ENCODE measurements around the gene CCDC57. TPM values are rescaled to one million over a fixed set of nuclear protein-coding genes. Genes with fewer than 3 reads are reported as not detected.

Gene CCDC57
- total RNA-seq, 3 donors from 2014 or later, result 48.9 to 64.6 (median 60.5) TPM

GRCh38 chr17:82121660-82122629 lies 90.7 kb downstream of the CCDC57 start:
- Mint-ChIP-seq H3K4me3 (no peak overlapping the region), H3K27me3 (ENCODE audit: low read depth) (no peaks in the 10 kb centered on the region), H3K36me3 (ENCODE audit: insufficient read depth) (peaks cover 9% of the 10 kb centered on the region), H3K4me1 (ENCODE audit: low read depth) (peaks cover 61% of the 10 kb centered on the region), H3K9me3 (no peaks in the 10 kb centered on the region)
- ATAC-seq (no peak), DNase-seq (no peak)

GRCh38 chr17:82121246-82121645 lies 91.4 kb downstream of the CCDC57 start:
- Mint-ChIP-seq H3K27me3 (ENCODE audit: low read depth) (no peaks in the 10 kb centered on the region), H3K4me1 (ENCODE audit: low read depth) (peaks cover 54% of the 10 kb centered on the region), H3K9me3 (no peaks in the 10 kb centered on the region), H3K36me3 (ENCODE audit: insufficient read depth) (peaks cover 9% of the 10 kb centered on the region), H3K4me3 (no peak overlapping the region)
- ATAC-seq, result no peak
- no peak for DNase-seq

GRCh38 chr17:82120148-82120547 lies 92.5 kb downstream of the CCDC57 start:
- no peak for DNase-seq
- peak; percentile 91 to 92 for ATAC-seq
- Mint-ChIP-seq H3K9me3 (no peaks in the 10 kb centered on the region), H3K4me3 (no peak overlapping the region), H3K36me3 (ENCODE audit: insufficient read depth) (peaks cover 9% of the 10 kb centered on the region), H3K4me1 (ENCODE audit: low read depth) (peaks cover 46% of the 10 kb centered on the region), H3K27me3 (ENCODE audit: low read depth) (no peaks in the 10 kb centered on the region)

- Mint-ChIP-seq H3K4me3 (no peak overlapping the region), H3K9me3 (no peaks in the 10 kb centered on the region), H3K36me3 (ENCODE audit: insufficient read depth) (peaks cover 7% of the 10 kb centered on the region), H3K27me3 (ENCODE audit: low read depth) (no peaks in the 10 kb centered on the region), H3K4me1 (ENCODE audit: low read depth) (peaks cover 35% of the 10 kb centered on the region)
- no peak for ATAC-seq
- DNase-seq, result no peak
These were observed 93.7 kb downstream of the CCDC57 start for GRCh38 chr17:82118815-82119380.

- H3K36me3 Mint-ChIP-seq (ENCODE audit: insufficient read depth), result peaks cover 9% of the 10 kb centered on the region
- no peak overlapping the region for H3K4me3 Mint-ChIP-seq
- no peaks in the 10 kb centered on the region for H3K9me3 Mint-ChIP-seq
- peaks cover 29% of the 10 kb centered on the region for H3K4me1 Mint-ChIP-seq (ENCODE audit: low read depth)
- DNase-seq (no peak), ATAC-seq (no peak)
- H3K27me3 Mint-ChIP-seq (ENCODE audit: low read depth), result no peaks in the 10 kb centered on the region
These were observed 94.4 kb downstream of the CCDC57 start for GRCh38 chr17:82118168-82118814.

- DNase-seq (no peak), ATAC-seq (no peak)
- Mint-ChIP-seq H3K27me3 (ENCODE audit: low read depth) (no peaks in the 10 kb centered on the region), H3K4me1 (ENCODE audit: low read depth) (peaks cover 23% of the 10 kb centered on the region), H3K4me3 (no peak overlapping the region), H3K36me3 (ENCODE audit: insufficient read depth) (peaks cover 6% of the 10 kb centered on the region), H3K9me3 (no peaks in the 10 kb centered on the region)
These were observed 95.2 kb downstream of the CCDC57 start for GRCh38 chr17:82117139-82118090.

- DNase-seq, result no peak
- H3K4me1 Mint-ChIP-seq (ENCODE audit: low read depth), result peaks cover 12% of the 10 kb centered on the region
- no peaks in the 10 kb centered on the region for H3K27me3 Mint-ChIP-seq (ENCODE audit: low read depth)
- H3K4me3 Mint-ChIP-seq, result no peak overlapping the region
- ATAC-seq, result no peak
- H3K36me3 Mint-ChIP-seq (ENCODE audit: insufficient read depth), result peaks cover 8% of the 10 kb centered on the region
- H3K9me3 Mint-ChIP-seq, result no peaks in the 10 kb centered on the region
These were observed 96.4 kb downstream of the CCDC57 start for GRCh38 chr17:82116246-82116645.

GRCh38 chr17:82114872-82115271 lies 97.8 kb downstream of the CCDC57 start:
- Mint-ChIP-seq H3K27me3 (ENCODE audit: low read depth) (no peaks in the 10 kb centered on the region), H3K4me1 (ENCODE audit: low read depth) (peaks cover 6% of the 10 kb centered on the region), H3K4me3 (no peak overlapping the region), H3K36me3 (ENCODE audit: insufficient read depth) (peaks cover 8% of the 10 kb centered on the region), H3K9me3 (no peaks in the 10 kb centered on the region)
- DNase-seq, result no peak
- ATAC-seq, result no peak

GRCh38 chr17:82114447-82114846 lies 98.2 kb downstream of the CCDC57 start:
- Mint-ChIP-seq H3K27me3 (ENCODE audit: low read depth) (no peaks in the 10 kb centered on the region), H3K36me3 (ENCODE audit: insufficient read depth) (peaks cover 8% of the 10 kb centered on the region), H3K4me3 (no peak overlapping the region), H3K9me3 (no peaks in the 10 kb centered on the region), H3K4me1 (ENCODE audit: low read depth) (peaks cover 2% of the 10 kb centered on the region)
- ATAC-seq (no peak), DNase-seq (no peak)

- no peaks in the 10 kb centered on the region for H3K27me3 Mint-ChIP-seq (ENCODE audit: low read depth)
- DNase-seq (no peak), ATAC-seq (no peak)
- peaks cover 8% of the 10 kb centered on the region for H3K36me3 Mint-ChIP-seq (ENCODE audit: insufficient read depth)
- no peak overlapping the region for H3K4me3 Mint-ChIP-seq
- H3K9me3 Mint-ChIP-seq, result no peaks in the 10 kb centered on the region
- H3K4me1 Mint-ChIP-seq (ENCODE audit: low read depth), result peaks cover under 1% of the 10 kb centered on the region
These were observed 98.7 kb downstream of the CCDC57 start for GRCh38 chr17:82113941-82114340.

- no peaks in the 10 kb centered on the region for H3K9me3 Mint-ChIP-seq
- H3K27me3 Mint-ChIP-seq (ENCODE audit: low read depth), result no peaks in the 10 kb centered on the region
- H3K4me1 Mint-ChIP-seq (ENCODE audit: low read depth), result peaks cover 3% of the 10 kb centered on the region
- peaks cover 6% of the 10 kb centered on the region for H3K36me3 Mint-ChIP-seq (ENCODE audit: insufficient read depth)
- no peak overlapping the region for H3K4me3 Mint-ChIP-seq
- no peak for DNase-seq
- ATAC-seq, result no peak
These were observed 99.2 kb downstream of the CCDC57 start for GRCh38 chr17:82113422-82113821.

- Mint-ChIP-seq H3K4me1 (ENCODE audit: low read depth) (peaks cover 5% of the 10 kb centered on the region), H3K4me3 (no peak overlapping the region)
These were observed 99.7 kb downstream of the CCDC57 start for GRCh38 chr17:82112914-82113311.

GRCh38 chr17:82112181-82112913 lies 100.3 kb downstream of the CCDC57 start:
- DNase-seq (no peak), ATAC-seq (no peak)
- H3K4me1 Mint-ChIP-seq (ENCODE audit: low read depth), result peaks cover 5% of the 10 kb centered on the region
- H3K36me3 Mint-ChIP-seq (ENCODE audit: insufficient read depth), result peaks cover 4% of the 10 kb centered on the region
- no peaks in the 10 kb centered on the region for H3K9me3 Mint-ChIP-seq
- no peak overlapping the region for H3K4me3 Mint-ChIP-seq
- no peaks in the 10 kb centered on the region for H3K27me3 Mint-ChIP-seq (ENCODE audit: low read depth)

More at GRCh38 chr17:82112914-82113311, 99.7 kb downstream of the CCDC57 start:
- DNase-seq (no peak), ATAC-seq (no peak)
- peaks cover 5% of the 10 kb centered on the region for H3K36me3 Mint-ChIP-seq (ENCODE audit: insufficient read depth)
- H3K9me3 Mint-ChIP-seq, result no peaks in the 10 kb centered on the region
- no peaks in the 10 kb centered on the region for H3K27me3 Mint-ChIP-seq (ENCODE audit: low read depth)
